Measurements from ENCODE around the gene FCN3. TPM values are rescaled to one million over a fixed set of nuclear protein-coding genes. Genes with fewer than 3 reads are reported as not detected.

The FCN3 gene
- total and polyA plus RNA-seq, 7 donors: 3.4 to 34.6 (median 12.9) TPM

GRCh38 chr1:27357281-27358037 is 17.2 kb downstream of the FCN3 start:
- H3K27ac ChIP-seq: no peak overlapping the region
- peaks cover 0 to 69% of the 10 kb centered on the region in 2 donors for H3K36me3 ChIP-seq (ENCODE audit: insufficient read depth in 1 of 2, low read depth in 1 of 2)
- intact Hi-C loops (cut with DNase I): loop anchor here (2.0 to 5.0 kb wide), 4 partner anchors 31 to 57 kb away; partner anchors contain the start of gene TMEM222 (in 1 of the 2)
- H3K4me3 ChIP-seq: peak overlapping the region; percentile 25
- no peaks in the 10 kb centered on the region for H3K27me3 ChIP-seq (ENCODE audit: insufficient read depth in 3 of 3, low read length in 2 of 3)
- peak; percentile 82 to 95 (median 90) for ATAC-seq
- peak; percentile 97 for TF ChIP-seq CTCF (IDR thresholded peaks at IDR 0.05)
- no peaks in the 10 kb centered on the region for H3K4me1 ChIP-seq
- no peaks in the 10 kb centered on the region for H3K9me3 ChIP-seq
- DNase-seq: peak; percentile 77 to 88
- WGBS, 3 donors: 38 to 40% (median 39%) methylated on average over 40 of the region's 40 CpGs

- 82 to 89% (median 83%) methylated on average over 37 of the region's 37 CpGs for WGBS, 3 donors
- H3K27me3 ChIP-seq (ENCODE audit: insufficient read depth in 3 of 3, low read length in 2 of 3): no peaks in the 10 kb centered on the region
- intact Hi-C loops (cut with DNase I): loop anchor here (2.0 to 5.0 kb wide), 3 partner anchors 32 to 34 kb away; partner anchors contain the start of gene TMEM222 (in 1 of the 2)
- no peak for TF ChIP-seq CTCF (IDR thresholded peaks at IDR 0.05)
- ATAC-seq: peak in 1 of 4 donors; percentile 1
- H3K9me3 ChIP-seq: no peaks in the 10 kb centered on the region
- DNase-seq: no peak
- peaks cover 0 to 62% of the 10 kb centered on the region in 2 donors for H3K36me3 ChIP-seq (ENCODE audit: insufficient read depth in 1 of 2, low read depth in 1 of 2)
- H3K4me1 ChIP-seq: no peaks in the 10 kb centered on the region
- H3K27ac ChIP-seq: no peak overlapping the region
- H3K4me3 ChIP-seq: no peak overlapping the region
Observed at GRCh38 chr1:27356619-27357280, 17.9 kb downstream of the FCN3 start.

GRCh38 chr1:27356277-27356618 is 18.4 kb downstream of the FCN3 start:
- Histone ChIP-seq H3K4me1 (no peaks in the 10 kb centered on the region), H3K27ac (no peak overlapping the region), H3K9me3 (no peaks in the 10 kb centered on the region), H3K4me3 (no peak overlapping the region), H3K36me3 (ENCODE audit: insufficient read depth in 1 of 2, low read depth in 1 of 2) (peaks cover 0 to 57% of the 10 kb centered on the region in 2 donors), H3K27me3 (ENCODE audit: insufficient read depth in 3 of 3, low read length in 2 of 3) (peaks cover 0 to under 1% (median 0%) of the 10 kb centered on the region in 3 donors)
- TF ChIP-seq CTCF (IDR thresholded peaks at IDR 0.05): no peak
- ATAC-seq (no peak), DNase-seq (no peak)
- intact Hi-C loops (cut with DNase I): loop anchor here (2.0 to 5.0 kb wide), 3 partner anchors 33 to 35 kb away; partner anchors contain the start of gene TMEM222 (in 1 of the 2)
- WGBS, 3 donors: 91 to 93% (median 92%) methylated on average over 13 of the region's 13 CpGs

- peaks cover 0 to 6% (median under 1%) of the 10 kb centered on the region in 3 donors for H3K27me3 ChIP-seq (ENCODE audit: insufficient read depth in 3 of 3, low read length in 2 of 3)
- H3K4me1 ChIP-seq: no peaks in the 10 kb centered on the region
- WGBS, 3 donors: 93 to 97% (median 96%) methylated on average over 5 of the region's 5 CpGs
- H3K36me3 ChIP-seq (ENCODE audit: insufficient read depth in 1 of 2, low read depth in 1 of 2): peaks cover 0 to 52% of the 10 kb centered on the region in 2 donors
- ATAC-seq (no peak), DNase-seq (no peak)
- no peak for TF ChIP-seq CTCF (IDR thresholded peaks at IDR 0.05)
- H3K4me3 ChIP-seq: no peak overlapping the region
- H3K27ac ChIP-seq: no peak overlapping the region
- intact Hi-C loops (cut with DNase I): loop anchor here (2.0 to 5.0 kb wide), 3 partner anchors 33 to 35 kb away; partner anchors contain the start of gene TMEM222 (in 1 of the 2)
- no peaks in the 10 kb centered on the region for H3K9me3 ChIP-seq
Observed at GRCh38 chr1:27355683-27356082, 18.9 kb downstream of the FCN3 start.
